ENCODE data around the gene AGBL1. TPM values are rescaled to one million over a fixed set of nuclear protein-coding genes. Genes with fewer than 3 reads are reported as not detected.

Gene AGBL1
- total and polyA plus RNA-seq, 2 experiments from 2014 or later, result 0.06 to 0.11 TPM

GRCh38 chr15:86333819-86334218 lies 254.1 kb downstream of the AGBL1 start:
- Histone ChIP-seq H3K36me3 (no peaks in the 10 kb centered on the region), H3K4me3 (no peak overlapping the region), H3K27ac (no peak overlapping the region), H3K4me1 (ENCODE audit: low read depth) (no peaks in the 10 kb centered on the region), H3K27me3 (no peaks in the 10 kb centered on the region), H3K9me3 (ENCODE audit: low read depth) (no peaks in the 10 kb centered on the region)
- no peak for DNase-seq (ENCODE audit: low read depth in 1 of 2, low spot score in 1 of 2)
- TF ChIP-seq CTCF (IDR thresholded peaks at IDR 0.05; ENCODE audit: low read depth, low read length), result no peak

GRCh38 chr15:86336051-86336788 lies 256.5 kb downstream of the AGBL1 start:
- TF ChIP-seq CTCF (IDR thresholded peaks at IDR 0.05; ENCODE audit: low read depth, low read length), result no peak
- Histone ChIP-seq H3K36me3 (no peaks in the 10 kb centered on the region), H3K4me1 (ENCODE audit: low read depth) (no peaks in the 10 kb centered on the region), H3K27ac (no peak overlapping the region), H3K27me3 (no peaks in the 10 kb centered on the region), H3K4me3 (no peak overlapping the region), H3K9me3 (ENCODE audit: low read depth) (no peaks in the 10 kb centered on the region)
- no peak for DNase-seq (ENCODE audit: low read depth in 1 of 2, low spot score in 1 of 2)

- no peak overlapping the region for H3K4me3 ChIP-seq
- H3K27ac ChIP-seq, result no peak overlapping the region
- H3K27me3 ChIP-seq, result no peaks in the 10 kb centered on the region
- H3K9me3 ChIP-seq (ENCODE audit: low read depth), result no peaks in the 10 kb centered on the region
- no peak for DNase-seq (ENCODE audit: low read depth in 1 of 2, low spot score in 1 of 2)
- H3K36me3 ChIP-seq, result no peaks in the 10 kb centered on the region
- H3K4me1 ChIP-seq (ENCODE audit: low read depth), result no peaks in the 10 kb centered on the region
- no peak for TF ChIP-seq CTCF (IDR thresholded peaks at IDR 0.05; ENCODE audit: low read depth, low read length)
These were observed 257.4 kb downstream of the AGBL1 start for GRCh38 chr15:86337071-86337470.

GRCh38 chr15:86347245-86347644 lies 267.6 kb downstream of the AGBL1 start:
- H3K27ac ChIP-seq, result no peak overlapping the region
- H3K4me1 ChIP-seq (ENCODE audit: low read depth), result no peaks in the 10 kb centered on the region
- no peak overlapping the region for H3K4me3 ChIP-seq
- H3K27me3 ChIP-seq, result no peaks in the 10 kb centered on the region
- no peak for TF ChIP-seq CTCF (IDR thresholded peaks at IDR 0.05; ENCODE audit: low read depth, low read length)
- H3K9me3 ChIP-seq (ENCODE audit: low read depth), result no peaks in the 10 kb centered on the region
- H3K36me3 ChIP-seq, result no peaks in the 10 kb centered on the region
- DNase-seq (ENCODE audit: low read depth in 1 of 2, low spot score in 1 of 2), result no peak

GRCh38 chr15:86349565-86349964 lies 269.9 kb downstream of the AGBL1 start:
- TF ChIP-seq CTCF (IDR thresholded peaks at IDR 0.05; ENCODE audit: low read depth, low read length), result no peak
- H3K9me3 ChIP-seq (ENCODE audit: low read depth), result no peaks in the 10 kb centered on the region
- H3K27ac ChIP-seq, result no peak overlapping the region
- no peaks in the 10 kb centered on the region for H3K27me3 ChIP-seq
- H3K4me3 ChIP-seq, result no peak overlapping the region
- no peaks in the 10 kb centered on the region for H3K36me3 ChIP-seq
- no peak for DNase-seq (ENCODE audit: low read depth in 1 of 2, low spot score in 1 of 2)
- no peaks in the 10 kb centered on the region for H3K4me1 ChIP-seq (ENCODE audit: low read depth)

Measured in cardiac muscle cell (in vitro differentiated cells and primary cell).